ENCODE measurements around the gene ABAT.

ABAT gene

GRCh38 chr16:8645831-8646230 is 28.6 kb upstream of the ABAT start:
- DNase-seq, result no peak
- Histone ChIP-seq H3K4me3 (ENCODE audit: low read length) (no peak overlapping the region), H3K9me2 (replicated peaks; ENCODE audit: insufficient read depth, low read length) (no peaks in the 10 kb centered on the region), H3K4me1 (ENCODE audit: low read length) (no peaks in the 10 kb centered on the region), H3K36me3 (replicated peaks; ENCODE audit: insufficient read depth, low read length) (peaks cover 7% of the 10 kb centered on the region; the same call in 1 of the 2 replicates), H3K9me3 (replicated peaks; ENCODE audit: insufficient read depth, low read length) (no peaks in the 10 kb centered on the region), H3K9ac (ENCODE audit: low read length) (no peak overlapping the region), H3K4me2 (ENCODE audit: low read depth, low read length) (no peak overlapping the region), H4K20me1 (ENCODE audit: insufficient read depth, low read length) (no peaks in the 10 kb centered on the region), H3K27me3 (replicated peaks; ENCODE audit: insufficient read depth, low read length) (no peaks in the 10 kb centered on the region), H3K79me2 (ENCODE audit: low read length) (no peaks in the 10 kb centered on the region), H3F3A (ENCODE audit: insufficient read depth, low read length) (no peaks in the 10 kb centered on the region), H3K27ac (ENCODE audit: low read length) (no peak overlapping the region), H2AFZ (ENCODE audit: low read length) (no peak overlapping the region)
- TF ChIP-seq EZH2 (optimal IDR thresholded peaks at IDR 0.05; ENCODE audit: low read depth, low read length) (no peak), EZH2phosphoT487 (IDR thresholded peaks at IDR 0.05; ENCODE audit: low read length) (no peak), CTCF (IDR thresholded peaks at IDR 0.05; ENCODE audit: low read length) (no peak)

GRCh38 chr16:8646326-8647053 is 27.9 kb upstream of the ABAT start:
- Histone ChIP-seq H3K27ac (ENCODE audit: low read length) (no peak overlapping the region), H3K79me2 (ENCODE audit: low read length) (no peaks in the 10 kb centered on the region), H3K9ac (ENCODE audit: low read length) (no peak overlapping the region), H3K4me1 (ENCODE audit: low read length) (no peaks in the 10 kb centered on the region), H3K9me3 (replicated peaks; ENCODE audit: insufficient read depth, low read length) (no peaks in the 10 kb centered on the region), H3K4me3 (ENCODE audit: low read length) (no peak overlapping the region), H3F3A (ENCODE audit: insufficient read depth, low read length) (no peaks in the 10 kb centered on the region), H3K27me3 (replicated peaks; ENCODE audit: insufficient read depth, low read length) (no peaks in the 10 kb centered on the region), H3K36me3 (replicated peaks; ENCODE audit: insufficient read depth, low read length) (peaks cover 7% of the 10 kb centered on the region; the same call in 1 of the 2 replicates), H2AFZ (ENCODE audit: low read length) (no peak overlapping the region), H3K9me2 (replicated peaks; ENCODE audit: insufficient read depth, low read length) (no peaks in the 10 kb centered on the region), H3K4me2 (ENCODE audit: low read depth, low read length) (no peak overlapping the region), H4K20me1 (ENCODE audit: insufficient read depth, low read length) (no peaks in the 10 kb centered on the region)
- DNase-seq, result no peak
- TF ChIP-seq EZH2phosphoT487 (IDR thresholded peaks at IDR 0.05; ENCODE audit: low read length), result no peak
- no peak for TF ChIP-seq CTCF (IDR thresholded peaks at IDR 0.05; ENCODE audit: low read length)
- TF ChIP-seq EZH2 (optimal IDR thresholded peaks at IDR 0.05; ENCODE audit: low read depth, low read length), result no peak

GRCh38 chr16:8647721-8648318 is 26.6 kb upstream of the ABAT start:
- no peak for DNase-seq
- H3K9me2 ChIP-seq (replicated peaks; ENCODE audit: insufficient read depth, low read length), result no peaks in the 10 kb centered on the region
- no peak overlapping the region for H3K27ac ChIP-seq (ENCODE audit: low read length)
- no peaks in the 10 kb centered on the region for H4K20me1 ChIP-seq (ENCODE audit: insufficient read depth, low read length)
- H3K79me2 ChIP-seq (ENCODE audit: low read length), result no peaks in the 10 kb centered on the region
- no peak overlapping the region for H3K4me3 ChIP-seq (ENCODE audit: low read length)
- TF ChIP-seq EZH2 (optimal IDR thresholded peaks at IDR 0.05; ENCODE audit: low read depth, low read length) (no peak), EZH2phosphoT487 (IDR thresholded peaks at IDR 0.05; ENCODE audit: low read length) (no peak), CTCF (IDR thresholded peaks at IDR 0.05; ENCODE audit: low read length) (no peak)
- H3K27me3 ChIP-seq (replicated peaks; ENCODE audit: insufficient read depth, low read length), result no peaks in the 10 kb centered on the region
- no peaks in the 10 kb centered on the region for H3K9me3 ChIP-seq (replicated peaks; ENCODE audit: insufficient read depth, low read length)
- no peaks in the 10 kb centered on the region for H3F3A ChIP-seq (ENCODE audit: insufficient read depth, low read length)
- no peak overlapping the region for H3K9ac ChIP-seq (ENCODE audit: low read length)
- no peak overlapping the region for H3K4me2 ChIP-seq (ENCODE audit: low read depth, low read length)
- no peak overlapping the region for H2AFZ ChIP-seq (ENCODE audit: low read length)
- H3K4me1 ChIP-seq (ENCODE audit: low read length), result no peaks in the 10 kb centered on the region
- peaks cover 3% of the 10 kb centered on the region; the same call in 1 of the 2 replicates for H3K36me3 ChIP-seq (replicated peaks; ENCODE audit: insufficient read depth, low read length)
